ENCODE results near the gene MYH10.
"Not testable (repeated sequence)": the region's sequence is repeated elsewhere in the genome, so short reads cannot be mapped to it uniquely, and the experiment has no call there.

The MYH10 gene

DNA sequence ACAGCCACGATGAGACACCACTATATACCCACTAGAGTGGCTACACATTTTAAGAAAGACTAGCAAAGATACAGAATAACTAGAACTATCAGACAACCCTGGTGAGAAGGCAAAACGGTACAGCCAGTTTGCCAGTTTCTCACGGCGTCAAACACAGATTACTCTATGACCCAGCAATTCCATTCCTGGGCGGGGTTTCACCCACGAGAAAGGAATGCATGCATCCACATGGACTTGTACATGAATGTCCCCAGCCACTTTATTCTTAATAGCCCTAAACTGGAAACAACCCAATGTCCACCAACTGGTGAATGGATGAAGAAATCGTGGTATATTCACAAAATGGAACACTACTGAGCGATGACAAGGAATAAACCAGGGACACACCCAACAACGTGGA, 74.5 kb downstream of the MYH10 start:
- DNase-seq (ENCODE audit: low read depth) = no peak

DNA sequence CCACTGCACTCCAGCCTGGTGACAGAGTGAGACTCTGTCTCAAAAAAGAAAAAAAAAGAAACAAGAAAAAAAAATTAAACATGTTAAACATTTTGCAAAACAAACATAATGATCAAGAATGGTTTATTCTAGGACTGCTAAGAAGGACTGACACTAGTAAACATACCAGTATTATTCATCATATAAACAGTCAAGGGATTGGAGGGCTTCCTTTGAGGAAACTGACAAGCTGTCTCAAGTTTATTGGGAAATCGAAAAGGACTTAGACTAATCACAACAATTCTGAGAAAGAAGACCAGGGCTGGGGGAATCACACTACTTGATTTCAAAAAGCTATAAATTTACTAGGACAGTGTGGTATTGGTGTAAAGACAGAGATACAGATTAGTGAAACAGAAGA, 75.5 kb downstream of the MYH10 start:
- DNase-seq (ENCODE audit: low read depth) = no peak

DNA sequence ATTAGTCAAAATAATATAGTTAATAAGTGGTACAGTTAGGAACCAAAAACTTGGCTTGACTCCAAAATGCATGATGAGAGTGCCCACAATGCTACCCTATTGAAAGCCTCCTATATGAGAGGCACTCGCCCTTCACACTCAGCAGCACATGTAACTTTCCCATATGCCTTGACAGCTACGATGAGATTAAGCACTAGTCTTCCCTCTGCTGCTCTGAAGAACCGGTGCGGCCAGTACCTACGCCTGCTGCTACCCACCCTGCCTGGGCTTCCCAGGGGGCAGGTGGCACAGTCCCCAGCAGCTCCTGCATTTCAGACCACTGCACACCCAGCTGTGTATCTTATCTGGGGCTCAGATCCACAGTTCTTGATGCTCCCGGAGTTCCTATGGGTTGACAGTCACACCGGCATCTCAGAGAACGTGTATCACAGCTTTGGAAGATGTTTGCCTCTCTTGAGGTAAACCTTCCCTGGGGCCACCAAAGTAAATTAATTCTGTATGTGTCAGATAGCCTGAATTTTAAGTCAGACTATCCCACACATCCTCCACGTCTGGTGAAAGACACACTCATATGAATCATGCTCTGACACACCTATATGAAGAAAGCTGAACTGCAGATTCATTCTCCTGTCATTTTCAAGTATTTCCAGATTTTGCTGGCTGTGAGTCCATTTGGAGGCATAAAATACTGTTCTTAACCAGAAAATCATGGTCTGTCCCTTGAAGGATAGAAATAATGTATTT, 77.8 kb downstream of the MYH10 start:
- DNase-seq (ENCODE audit: low read depth) = no peak

- DNase-seq (ENCODE audit: low read depth) = no peak
These were observed 87.7 kb downstream of the MYH10 start for GRCh38 chr17:8542599-8543502.

DNA sequence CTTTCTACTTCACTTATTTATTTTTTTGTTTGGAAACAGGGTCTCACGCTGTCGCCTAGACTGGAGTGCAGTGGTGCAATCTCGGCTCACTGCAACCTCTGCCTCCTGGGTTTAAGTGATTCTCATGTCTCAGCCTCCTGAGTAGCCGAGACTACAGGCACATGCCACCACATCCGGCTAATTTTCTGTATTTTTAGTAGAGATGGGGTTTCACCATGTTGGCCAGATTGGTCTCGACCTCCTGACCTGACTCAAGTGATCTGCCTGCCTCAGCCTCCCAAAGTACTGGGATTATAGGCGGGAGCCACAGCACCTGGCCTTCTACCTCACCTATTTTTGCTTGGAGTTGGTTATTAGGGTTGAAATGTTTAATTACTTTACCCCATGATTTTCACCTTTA, 90.5 kb downstream of the MYH10 start:
- not testable (repeated sequence) for DNase-seq (ENCODE audit: low read depth)

GRCh38 chr17:8537734-8538133, 92.8 kb downstream of the MYH10 start:
- no peak for DNase-seq (ENCODE audit: low read depth)

GRCh38 chr17:8534498-8535188, 95.9 kb downstream of the MYH10 start:
- no peak for DNase-seq (ENCODE audit: low read depth)

DNA sequence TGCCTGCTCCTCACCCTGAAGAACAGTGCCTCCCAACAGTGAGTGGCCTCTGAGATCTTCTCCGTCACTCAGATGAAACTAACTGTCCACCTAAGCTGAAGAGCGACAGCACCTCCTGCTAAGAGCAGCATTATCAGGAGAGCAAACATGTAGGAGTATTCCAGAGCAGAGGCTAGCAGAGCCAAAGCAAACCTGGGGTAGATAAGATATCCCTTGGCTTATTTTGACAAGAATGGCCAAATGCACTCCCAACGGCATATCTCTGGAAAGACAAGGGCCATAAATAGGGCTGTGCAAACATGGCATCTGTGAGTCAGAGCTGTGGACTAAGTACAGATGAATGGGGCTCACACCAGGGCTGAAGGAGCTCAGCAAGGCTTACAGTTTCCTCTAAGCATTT, 98.5 kb downstream of the MYH10 start:
- no peak for DNase-seq (ENCODE audit: low read depth)

GRCh38 chr17:8522577-8522976, 107.9 kb downstream of the MYH10 start:
- no peak for DNase-seq (ENCODE audit: low read depth)

- DNase-seq (ENCODE audit: low read depth) = no peak
These were observed 109.5 kb downstream of the MYH10 start for GRCh38 chr17:8520981-8521380.

GRCh38 chr17:8518850-8519249, 111.7 kb downstream of the MYH10 start:
- DNase-seq (ENCODE audit: low read depth) = no peak

GRCh38 chr17:8518326-8518725, 112.2 kb downstream of the MYH10 start:
- no peak for DNase-seq (ENCODE audit: low read depth)

GRCh38 chr17:8514801-8515200, 115.7 kb downstream of the MYH10 start:
- no peak for DNase-seq (ENCODE audit: low read depth)

DNA sequence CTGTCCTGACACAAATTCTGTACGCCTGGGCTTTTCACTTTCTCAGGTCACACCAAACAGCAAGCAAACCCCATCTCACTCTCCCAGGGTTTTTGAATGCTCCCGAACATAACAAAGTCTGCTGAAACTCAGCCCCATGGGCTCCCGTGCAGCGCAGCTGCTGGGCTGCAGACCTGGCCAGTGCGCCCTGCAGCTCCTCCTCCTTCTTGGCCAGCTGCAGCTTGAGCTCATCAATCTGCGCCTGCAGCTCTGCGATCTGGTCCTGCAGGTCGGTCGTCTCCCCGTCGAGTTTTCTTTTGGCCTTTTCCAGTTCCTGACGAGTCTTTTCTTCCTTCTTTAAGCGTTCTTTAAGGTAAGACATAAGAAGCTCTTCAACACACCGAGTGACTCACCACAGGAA, 124.4 kb downstream of the MYH10 start:
- DNase-seq (ENCODE audit: low read depth) = no peak

- no peak for DNase-seq (ENCODE audit: low read depth)
These were observed 125.9 kb downstream of the MYH10 start for GRCh38 chr17:8504460-8505207.

DNA sequence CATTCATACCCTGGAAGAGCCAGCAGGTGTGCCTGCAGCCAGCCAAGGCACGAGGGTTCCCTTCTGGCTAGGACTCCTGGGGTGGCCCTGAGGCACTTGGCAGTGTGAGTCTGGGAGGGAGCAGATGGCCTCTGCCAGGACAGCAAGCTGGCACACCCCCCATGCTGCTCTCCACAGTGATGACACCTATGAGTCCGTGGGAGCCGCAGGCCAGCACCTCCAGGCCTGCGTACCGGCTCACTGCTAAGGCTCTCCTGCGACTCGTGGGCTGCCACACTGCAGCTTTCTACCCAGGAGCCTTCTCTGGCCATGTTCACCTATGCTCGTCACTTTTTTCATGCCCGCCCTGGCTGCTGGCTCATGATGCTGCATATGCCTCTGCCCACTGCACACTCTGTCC, 126.7 kb downstream of the MYH10 start:
- no peak for DNase-seq (ENCODE audit: low read depth)

DNA sequence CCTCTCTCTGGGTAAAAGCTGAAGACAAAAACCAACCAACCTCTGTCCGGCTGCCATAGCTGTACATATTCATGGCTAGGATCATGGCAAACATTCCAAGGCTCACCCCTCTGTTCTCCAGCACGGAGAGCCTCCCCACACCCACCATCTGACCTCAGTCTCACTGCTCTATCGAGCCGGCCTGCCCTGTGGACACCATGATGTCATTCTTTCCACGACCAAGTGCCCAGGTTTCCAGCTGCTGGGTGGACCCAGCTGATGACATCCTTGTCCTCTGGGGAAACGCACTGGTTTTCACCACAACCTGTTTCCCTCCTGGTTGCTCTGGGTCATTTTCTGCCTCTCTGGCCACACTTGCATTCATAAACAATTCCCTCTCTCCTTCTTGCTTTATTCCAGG, 127.2 kb downstream of the MYH10 start:
- no peak for DNase-seq (ENCODE audit: low read depth)

- no peak for DNase-seq (ENCODE audit: low read depth)
These were observed 128.4 kb downstream of the MYH10 start for GRCh38 chr17:8502126-8502525.

GRCh38 chr17:8500609-8501008, 129.9 kb downstream of the MYH10 start:
- no peak for DNase-seq (ENCODE audit: low read depth)

DNA sequence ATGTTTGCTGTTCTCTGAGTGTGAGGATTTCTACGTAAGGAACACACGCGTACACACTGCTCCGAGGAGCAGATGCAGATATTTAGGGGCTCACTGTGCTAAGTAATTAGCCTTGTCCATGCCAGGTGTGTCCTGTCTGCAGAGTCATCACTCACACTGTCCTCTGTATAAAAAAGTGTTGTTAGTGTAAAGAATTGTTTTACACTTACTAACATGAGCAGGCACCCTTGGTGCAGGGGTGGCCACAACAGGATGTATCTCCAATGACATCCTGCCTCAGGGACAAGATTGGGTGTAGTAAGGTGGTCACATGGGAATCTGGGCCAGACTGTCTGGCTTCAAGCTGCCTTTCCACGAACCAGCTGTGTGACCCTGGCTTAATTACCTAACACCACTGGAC, 130.9 kb downstream of the MYH10 start:
- no peak for DNase-seq (ENCODE audit: low read depth)

DNA sequence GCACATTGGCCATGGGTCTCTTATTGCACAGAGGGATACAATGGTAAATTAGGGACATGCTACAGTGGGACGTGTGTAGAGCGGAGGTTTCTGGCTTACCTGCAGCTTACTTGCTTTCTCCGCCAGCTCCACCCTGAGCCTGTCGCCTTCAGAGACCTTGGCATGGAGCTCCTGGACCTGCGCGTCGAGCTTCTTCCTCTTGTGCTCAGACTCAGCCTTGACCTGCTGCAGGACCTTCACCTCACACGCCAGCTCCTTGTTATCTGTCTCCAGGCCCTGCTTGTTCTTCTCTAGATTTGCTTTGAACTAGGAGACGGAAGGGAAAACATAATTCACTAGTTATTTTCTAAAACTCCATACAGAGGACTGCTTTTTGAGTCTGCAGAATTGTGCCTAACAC, 131.4 kb downstream of the MYH10 start:
- DNase-seq (ENCODE audit: low read depth) = no peak

GRCh38 chr17:8496081-8496480, 134.4 kb downstream of the MYH10 start:
- DNase-seq (ENCODE audit: low read depth) = no peak
